NCI-H82 treated with DMSO at 0.1 percent for 48 hours (cell line): ENCODE results near the gene CTF1.

Experiments
- DNase-seq: peaks from one replicate; lab custom pipeline; 2025; ENCODE audit not compliant: unreplicated experiment; lab: John Stamatoyannopoulos, UW

Gene CTF1

DNA sequence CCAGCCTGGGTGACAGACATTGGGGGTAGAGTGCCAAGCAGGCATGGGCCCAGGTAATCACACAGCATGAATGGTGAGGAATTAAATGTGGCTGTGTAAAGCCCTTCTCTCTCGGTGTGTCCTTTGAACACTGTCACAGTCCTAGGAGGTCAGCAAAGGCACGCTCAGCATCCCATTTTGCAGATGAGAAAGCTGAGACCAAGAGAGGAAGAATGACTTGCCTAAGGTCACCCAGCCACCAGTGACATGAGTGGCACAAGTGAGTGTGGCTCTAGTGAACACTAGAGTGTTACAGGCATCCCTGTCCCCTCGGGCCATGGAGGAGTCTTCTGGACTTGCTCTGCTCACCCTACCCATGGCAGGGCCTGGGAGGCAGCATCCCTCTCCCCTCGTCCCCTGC, 10.7 kb downstream of the CTF1 start:
- DNase-seq: no peak

GRCh38 chr16:30910427-30911029, 14.1 kb downstream of the CTF1 start:
- DNase-seq: no peak

- no peak for DNase-seq
These were observed 16.5 kb downstream of the CTF1 start for GRCh38 chr16:30912794-30913412.

DNA sequence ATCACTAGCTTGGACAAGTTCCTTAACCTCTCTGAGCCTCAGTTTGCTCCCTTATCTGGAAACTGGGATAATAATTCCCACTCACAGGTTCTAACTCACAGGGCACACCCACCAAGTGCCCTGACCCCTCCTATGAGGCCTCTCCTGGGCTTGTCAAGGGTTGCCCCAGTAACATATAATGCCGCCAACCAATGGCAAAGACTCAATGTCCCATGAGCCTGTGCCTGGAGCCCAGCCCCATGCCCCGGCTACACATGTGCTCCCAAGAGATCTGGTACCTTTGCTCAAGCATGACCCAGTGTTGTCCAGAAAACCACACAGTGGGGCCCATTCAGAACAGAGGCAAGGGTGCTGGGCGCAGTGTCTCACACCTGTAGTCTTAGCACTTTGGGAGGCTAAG, 18.4 kb downstream of the CTF1 start:
- DNase-seq: no peak

DNA sequence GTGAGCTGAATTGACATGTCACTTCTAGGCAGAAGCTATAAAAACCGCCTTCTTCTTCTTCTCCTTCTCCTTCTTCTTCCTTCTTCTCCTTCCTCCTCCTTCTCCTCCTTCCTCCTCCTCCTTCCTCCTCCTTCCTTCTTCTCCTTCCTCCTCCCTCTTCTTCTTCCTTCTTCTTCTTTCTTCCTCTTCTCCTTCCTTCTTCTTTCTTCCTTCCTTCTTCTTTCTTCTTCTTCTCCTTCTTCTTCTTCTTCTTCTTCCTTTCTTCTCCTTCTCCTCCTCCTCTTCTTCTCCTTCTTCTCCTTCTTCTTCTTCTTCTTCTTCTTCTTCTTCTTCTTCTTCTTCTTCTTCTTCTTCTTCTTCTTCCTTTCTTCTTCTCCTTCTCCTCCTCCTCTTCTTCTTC, 22.2 kb downstream of the CTF1 start:
- DNase-seq: no peak

- DNase-seq: no peak
These were observed 24.5 kb downstream of the CTF1 start for GRCh38 chr16:30920891-30921290.

DNA sequence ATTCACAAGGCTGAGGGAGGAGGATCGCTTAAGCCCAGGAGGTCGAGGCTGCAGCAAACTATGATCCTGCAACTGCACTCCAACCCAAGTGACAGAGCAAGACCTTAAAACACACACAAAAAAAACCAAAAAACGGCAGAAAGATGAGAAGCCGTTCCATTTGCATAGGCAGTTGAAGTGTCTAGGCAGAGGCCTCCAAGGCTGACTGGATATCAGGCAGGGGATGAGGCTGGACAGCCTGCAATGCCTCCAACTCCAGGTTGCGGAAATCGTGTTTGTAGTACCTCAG, 25.0 kb downstream of the CTF1 start:
- no peak for DNase-seq

DNA sequence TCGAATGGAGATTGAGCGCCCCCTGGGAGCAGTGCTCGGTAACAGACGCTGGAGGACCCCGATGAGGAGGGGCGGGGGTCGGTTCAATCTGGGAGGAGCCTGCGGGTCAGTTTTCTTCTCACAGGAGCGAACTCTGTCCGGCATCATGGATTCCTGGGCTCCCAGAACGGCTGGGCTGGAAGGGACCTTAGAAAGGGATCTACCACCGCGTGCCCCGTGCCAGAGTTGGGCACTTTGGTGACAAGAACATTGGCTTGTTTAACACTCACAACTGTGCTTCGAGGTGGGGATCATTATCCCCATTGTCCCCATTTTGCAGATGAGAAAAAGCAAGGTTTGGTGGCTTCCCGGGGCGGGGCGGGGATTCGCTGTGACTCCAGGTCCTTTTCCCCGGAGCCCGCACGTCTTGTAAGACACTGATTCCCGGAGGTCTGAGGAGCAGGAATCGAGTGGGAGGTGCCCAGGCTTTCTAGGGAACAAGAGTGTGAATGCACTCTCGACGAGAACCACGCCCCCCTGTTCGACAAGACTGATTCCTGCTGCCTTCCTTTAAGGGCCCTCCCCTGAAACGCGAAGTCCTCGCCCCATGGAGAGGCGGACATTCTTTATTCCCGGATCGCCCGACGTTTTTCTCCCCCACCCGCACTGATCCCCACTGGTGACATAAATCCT, 25.5 kb downstream of the CTF1 start:
- DNase-seq: peak; percentile 75

- DNase-seq: peak; percentile 96
These were observed 26.1 kb downstream of the CTF1 start for GRCh38 chr16:30922420-30922959.

- DNase-seq: peak; percentile 96
These were observed 26.6 kb downstream of the CTF1 start for GRCh38 chr16:30922960-30923535.

DNA sequence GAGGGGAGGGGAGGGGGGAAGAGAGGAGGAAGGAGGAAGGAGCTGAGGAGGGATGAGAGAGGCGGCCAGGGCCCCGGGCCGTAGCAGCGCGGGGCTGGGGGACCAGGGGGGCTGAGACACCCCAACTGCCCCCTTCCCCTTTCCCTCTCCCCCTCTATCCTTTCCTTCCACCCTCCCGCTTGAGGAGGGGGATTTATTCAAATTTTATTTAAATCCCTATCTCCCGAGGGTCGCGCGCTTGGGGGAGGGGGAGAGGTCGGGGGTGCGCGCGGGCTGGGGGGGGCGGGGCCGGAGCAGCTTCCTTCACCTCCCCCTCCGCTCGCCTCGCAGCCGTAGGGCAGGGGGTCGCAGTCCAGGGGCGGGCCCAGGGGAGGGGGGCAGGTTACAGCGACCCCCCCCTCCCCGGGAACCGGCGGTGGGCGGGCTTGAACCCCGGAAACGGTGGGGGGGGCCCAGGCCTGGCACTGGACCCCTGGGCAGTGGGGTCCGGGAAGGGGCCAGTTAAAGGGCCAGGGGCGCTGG, 27.2 kb downstream of the CTF1 start, which contains the start of gene FBXL19:
Gene FBXL19, plus strand, starts transcription at position 19 of the 522 bp plus-strand sequence. CDS start 2,183 bp downstream, outside the sequence.
- DNase-seq: no peak

GRCh38 chr16:30924076-30924912, 27.9 kb downstream of the CTF1 start:
- DNase-seq: no peak

DNA sequence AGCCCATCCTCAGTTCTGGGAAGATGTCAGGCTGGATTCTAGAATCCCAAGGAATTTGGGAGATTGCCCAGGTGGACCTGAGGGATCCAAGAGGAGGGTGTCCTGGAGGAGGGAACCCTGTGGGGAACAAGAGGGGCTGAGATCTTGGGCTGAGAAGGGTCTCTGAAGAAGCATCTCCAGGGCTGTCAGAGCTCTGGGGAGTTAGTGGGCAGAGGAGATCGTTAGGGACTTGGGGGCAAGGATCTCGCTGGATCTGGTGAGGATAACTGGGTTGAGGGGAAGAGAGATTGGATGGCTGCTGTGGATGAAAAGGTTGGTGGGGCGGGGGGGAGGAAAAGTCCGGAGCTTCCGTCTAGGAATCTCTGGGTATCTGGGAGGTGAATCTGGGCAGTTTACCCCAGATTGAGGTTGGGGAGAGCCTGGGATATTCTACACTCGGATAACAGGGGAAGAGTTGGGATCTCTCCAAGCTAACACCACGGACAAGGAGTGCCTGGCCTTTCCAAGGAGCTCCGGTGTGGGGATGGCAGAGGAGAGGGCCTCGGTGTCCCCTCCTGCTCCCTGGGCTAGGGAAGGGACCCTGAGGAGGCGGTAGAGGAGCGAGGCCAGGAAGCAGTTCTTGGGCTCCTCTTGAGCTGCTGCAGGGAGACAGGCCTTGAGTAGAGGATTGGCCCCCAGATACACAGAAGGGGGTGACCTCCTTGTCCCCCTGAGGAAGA, 28.7 kb downstream of the CTF1 start:
- DNase-seq: no peak

- DNase-seq: no peak
These were observed 29.2 kb downstream of the CTF1 start for GRCh38 chr16:30925632-30925987.

- DNase-seq: no peak
These were observed 29.8 kb downstream of the CTF1 start for GRCh38 chr16:30925995-30926811.

GRCh38 chr16:30926937-30927788, 30.7 kb downstream of the CTF1 start:
- DNase-seq: no peak

GRCh38 chr16:30927789-30928378, 31.5 kb downstream of the CTF1 start:
- peak; percentile 88 for DNase-seq

DNA sequence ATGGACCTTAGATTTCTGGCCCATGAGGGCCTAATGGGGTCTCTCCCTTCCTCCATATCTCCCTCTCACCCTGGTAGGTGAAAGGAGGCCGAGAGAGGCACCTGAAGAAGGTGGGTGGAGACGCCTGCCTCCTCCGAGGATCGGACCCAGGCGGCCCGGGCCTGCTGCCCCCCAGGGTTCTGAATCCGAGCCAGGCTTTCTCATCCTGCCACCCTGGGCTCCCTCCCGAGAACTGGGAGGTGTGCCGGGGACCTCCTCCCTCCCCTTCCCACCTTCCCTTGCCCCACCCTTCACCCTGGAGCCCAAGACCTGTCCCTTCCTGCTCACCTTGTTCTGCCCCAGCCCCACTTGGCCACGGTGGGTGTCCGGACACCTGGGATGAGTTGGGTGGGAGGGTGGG, 32.0 kb downstream of the CTF1 start:
- no peak for DNase-seq
